ENCODE measurements around the gene OR2F1.

DNA sequence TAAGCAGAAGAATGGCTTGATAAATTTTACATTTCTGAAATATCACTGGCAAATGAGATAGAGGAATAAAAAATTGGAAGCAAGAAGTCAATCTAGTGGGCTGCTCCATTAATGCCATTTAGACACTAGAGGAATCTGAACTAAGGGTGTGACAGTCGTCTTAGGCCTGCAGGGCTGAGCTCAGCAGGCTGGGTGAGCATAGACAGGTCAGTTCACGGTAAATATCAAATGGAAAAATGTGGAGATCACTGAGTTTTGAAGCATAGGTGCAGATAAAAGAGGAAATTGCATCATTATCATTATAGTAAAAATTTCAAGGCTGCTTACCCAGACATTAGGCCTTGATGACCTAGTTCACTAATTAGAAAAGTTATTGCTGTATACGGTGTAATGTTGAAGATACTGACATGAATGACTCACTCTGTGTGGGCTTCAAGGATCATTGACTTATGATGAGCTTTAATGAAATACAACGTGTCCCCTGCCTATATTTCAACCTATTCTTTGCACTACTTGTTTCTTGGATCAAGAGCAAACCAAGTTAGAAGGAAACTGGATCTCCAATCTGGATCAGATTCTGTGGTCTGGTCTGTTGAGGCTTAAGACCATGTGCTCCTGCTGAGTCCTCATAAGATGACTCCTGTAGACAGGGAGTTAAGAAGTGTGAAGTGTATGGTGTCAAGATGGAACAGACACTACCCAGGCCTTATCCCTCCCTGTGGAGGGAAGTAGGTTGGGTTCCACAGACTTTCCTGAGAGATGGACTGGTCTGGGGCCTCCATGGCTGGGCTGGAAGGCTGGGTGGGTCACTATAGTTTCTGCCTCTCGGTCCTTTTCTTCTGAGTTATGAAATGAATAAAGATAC is 16.0 kb upstream of the OR2F1 start:
- TF ChIP-seq, protein P1, sequence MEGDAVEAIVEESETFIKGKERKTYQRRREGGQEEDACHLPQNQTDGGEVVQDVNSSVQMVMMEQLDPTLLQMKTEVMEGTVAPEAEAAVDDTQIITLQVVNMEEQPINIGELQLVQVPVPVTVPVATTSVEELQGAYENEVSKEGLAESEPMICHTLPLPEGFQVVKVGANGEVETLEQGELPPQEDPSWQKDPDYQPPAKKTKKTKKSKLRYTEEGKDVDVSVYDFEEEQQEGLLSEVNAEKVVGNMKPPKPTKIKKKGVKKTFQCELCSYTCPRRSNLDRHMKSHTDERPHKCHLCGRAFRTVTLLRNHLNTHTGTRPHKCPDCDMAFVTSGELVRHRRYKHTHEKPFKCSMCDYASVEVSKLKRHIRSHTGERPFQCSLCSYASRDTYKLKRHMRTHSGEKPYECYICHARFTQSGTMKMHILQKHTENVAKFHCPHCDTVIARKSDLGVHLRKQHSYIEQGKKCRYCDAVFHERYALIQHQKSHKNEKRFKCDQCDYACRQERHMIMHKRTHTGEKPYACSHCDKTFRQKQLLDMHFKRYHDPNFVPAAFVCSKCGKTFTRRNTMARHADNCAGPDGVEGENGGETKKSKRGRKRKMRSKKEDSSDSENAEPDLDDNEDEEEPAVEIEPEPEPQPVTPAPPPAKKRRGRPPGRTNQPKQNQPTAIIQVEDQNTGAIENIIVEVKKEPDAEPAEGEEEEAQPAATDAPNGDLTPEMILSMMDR (IDR thresholded peaks at IDR 0.05): no peak
- no peak for TF ChIP-seq ZFX (IDR thresholded peaks at IDR 0.05; ENCODE audit: borderline replicate concordance)
